HEK293 (cell line): ENCODE measurements around the gene ST3GAL5.

Experiments used
- CTCF ChIA-PET: fragments of 350-600 bp; formaldehyde crosslinking; extraction: SDS; loops from one replicate; lab custom pipeline; 2021; ENCODE audit warnings: antibody characterized with exemption; lab: Yijun Ruan, JAX
- POLR2A ChIA-PET: fragments of 300-600 bp; formaldehyde crosslinking; extraction: SDS; loops from one replicate; lab custom pipeline; 2020; ENCODE audit warnings: antibody characterized with exemption, inconsistent platforms; lab: Yijun Ruan, JAX
- H3K27ac ChIP-seq: fragments of 200-500 bp; sonication (Bioruptor generic); 2 replicates; pipeline ENCODE4 v1.5.1; 2014; ENCODE audit warnings: low read depth, low read length, control low read depth, inconsistent platforms; ENCODE audit errors: extremely low read depth
- H3K36me3 ChIP-seq, 2 experiments: fragments of 200-500 bp in 1 of 2; sonication (Bioruptor generic) in 1 of 2; 1 replicate in 1 of 2; 2 replicates in 1 of 2; pipeline ENCODE4 v1.5.1; 2014 to 2017; ENCODE audit warnings: inconsistent platforms in 2 of 2, low read length in 2 of 2; ENCODE audit not compliant: control insufficient read depth in 2 of 2, insufficient read depth in 1 of 2
- H3K4me1 ChIP-seq: fragments of 200-500 bp; sonication (Bioruptor generic); 2 replicates; pipeline ENCODE4 v1.5.1; 2014; ENCODE audit warnings: mild to moderate bottlenecking, low read length, inconsistent platforms; ENCODE audit not compliant: control insufficient read depth, insufficient read depth
- H3K4me3 ChIP-seq: 2 replicates; pipeline ENCODE4 v1.5.1; 2011; ENCODE audit warnings: low read depth, mild to moderate bottlenecking, control low read depth, low read length, moderate library complexity
- H3K9me3 ChIP-seq: fragments of 200-500 bp; sonication (Bioruptor generic); 2 replicates; pipeline ENCODE4 v1.5.1; 2014; ENCODE audit warnings: low read depth, low read length, inconsistent platforms; ENCODE audit not compliant: control insufficient read depth, insufficient read depth
- BCL11A ChIP-seq: fragments of 450-650 bp; formaldehyde crosslinking; IDR thresholded peaks from 2 replicates; pipeline ENCODE4 v1.5.1; 2016; ENCODE audit warnings: low read depth, missing biosample characterization, missing genetic modification characterization
- KLF17 ChIP-seq: fragments of 450-650 bp; formaldehyde crosslinking; IDR thresholded peaks from 2 replicates; pipeline ENCODE4 v1.5.1; 2016; ENCODE audit warnings: missing biosample characterization, missing genetic modification characterization
- SCRT1 ChIP-seq: fragments of 450-650 bp; formaldehyde crosslinking; IDR thresholded peaks from 2 replicates; pipeline ENCODE4 v1.5.1; 2016; ENCODE audit warnings: missing biosample characterization, missing genetic modification characterization, borderline replicate concordance
- ZNF10 ChIP-seq: fragments of 450-650 bp; formaldehyde crosslinking; IDR thresholded peaks from 2 replicates; pipeline ENCODE4 v1.5.1; 2017; ENCODE audit warnings: missing biosample characterization, missing genetic modification characterization
- ZNF121 ChIP-seq: fragments of 450-650 bp; formaldehyde crosslinking; IDR thresholded peaks from 2 replicates; pipeline ENCODE4 v1.5.1; 2016; ENCODE audit warnings: missing biosample characterization, missing genetic modification characterization
- ZNF2 ChIP-seq: fragments of 450-650 bp; formaldehyde crosslinking; IDR thresholded peaks from 2 replicates; pipeline ENCODE4 v1.5.1; 2016; ENCODE audit warnings: missing biosample characterization, missing genetic modification characterization
- ZNF335 ChIP-seq: fragments of 450-650 bp; formaldehyde crosslinking; conservative IDR thresholded peaks from 2 replicates; pipeline ENCODE4 v1.5.1; 2016; ENCODE audit warnings: missing biosample characterization, missing genetic modification characterization
- ZNF416 ChIP-seq: fragments of 450-650 bp; formaldehyde crosslinking; IDR thresholded peaks from 2 replicates; pipeline ENCODE4 v1.5.1; 2016; ENCODE audit warnings: missing biosample characterization, missing genetic modification characterization
- ZNF514 ChIP-seq: fragments of 450-650 bp; formaldehyde crosslinking; IDR thresholded peaks from 2 replicates; pipeline ENCODE4 v1.5.1; 2016; ENCODE audit warnings: missing biosample characterization, missing genetic modification characterization
- ZNF544 ChIP-seq: fragments of 450-650 bp; formaldehyde crosslinking; IDR thresholded peaks from 2 replicates; pipeline ENCODE4 v1.5.0; 2017; ENCODE audit warnings: missing biosample characterization, missing genetic modification characterization
- ZNF654 ChIP-seq: fragments of 450-650 bp; formaldehyde crosslinking; IDR thresholded peaks from 2 replicates; pipeline ENCODE4 v1.5.1; 2016; ENCODE audit warnings: low read depth, missing biosample characterization, missing genetic modification characterization
- ZNF701 ChIP-seq: fragments of 450-650 bp; formaldehyde crosslinking; IDR thresholded peaks from 2 replicates; pipeline ENCODE4 v1.5.1; 2016; ENCODE audit warnings: missing biosample characterization, missing genetic modification characterization
- ZNF76 ChIP-seq: fragments of 450-650 bp; formaldehyde crosslinking; IDR thresholded peaks from 2 replicates; pipeline ENCODE4; 2016; ENCODE audit warnings: low read depth, missing biosample characterization, missing genetic modification characterization, borderline replicate concordance
- TF ChIP-seq, protein P1 (sequence below): fragments of 450-650 bp; formaldehyde crosslinking; IDR thresholded peaks from 2 replicates; pipeline ENCODE4 v1.5.1; 2017; ENCODE audit warnings: missing biosample characterization, missing genetic modification characterization

ST3GAL5 gene

GRCh38 chr2:85813211-85813981 lies 75.4 kb downstream of the ST3GAL5 start:
- Histone ChIP-seq H3K4me3 (no peak overlapping the region), H3K27ac (no peak overlapping the region), H3K9me3 (no peaks in the 10 kb centered on the region), H3K36me3 (no peaks in the 10 kb centered on the region), H3K4me1 (no peaks in the 10 kb centered on the region)
- ChIA-PET CTCF (interaction anchor here (0.6 to 7.6 kb wide), 54 partner anchors 8 to 394 kb away, joined by 3 to 141 read pairs (median 4); partner anchors contain the start of gene ATOH8), POLR2A (interaction anchor here (1.0 to 1.5 kb wide), 2 partner anchors 11 to 77 kb away, joined by 3 read pairs; no protein-coding TSS in a partner anchor)
- no peak for TF ChIP-seq ZNF335 (tag by site-specific recombination)
- no peak for TF ChIP-seq ZNF416 (tag by site-specific recombination)
- no peak for TF ChIP-seq BCL11A (tag by site-specific recombination)
- TF ChIP-seq ZNF701 (tag by site-specific recombination): no peak
- TF ChIP-seq ZNF544: no peak
- no peak for TF ChIP-seq SCRT1 (tag by site-specific recombination)
- no peak for TF ChIP-seq ZNF76 (tag by site-specific recombination)
- TF ChIP-seq, protein P1, sequence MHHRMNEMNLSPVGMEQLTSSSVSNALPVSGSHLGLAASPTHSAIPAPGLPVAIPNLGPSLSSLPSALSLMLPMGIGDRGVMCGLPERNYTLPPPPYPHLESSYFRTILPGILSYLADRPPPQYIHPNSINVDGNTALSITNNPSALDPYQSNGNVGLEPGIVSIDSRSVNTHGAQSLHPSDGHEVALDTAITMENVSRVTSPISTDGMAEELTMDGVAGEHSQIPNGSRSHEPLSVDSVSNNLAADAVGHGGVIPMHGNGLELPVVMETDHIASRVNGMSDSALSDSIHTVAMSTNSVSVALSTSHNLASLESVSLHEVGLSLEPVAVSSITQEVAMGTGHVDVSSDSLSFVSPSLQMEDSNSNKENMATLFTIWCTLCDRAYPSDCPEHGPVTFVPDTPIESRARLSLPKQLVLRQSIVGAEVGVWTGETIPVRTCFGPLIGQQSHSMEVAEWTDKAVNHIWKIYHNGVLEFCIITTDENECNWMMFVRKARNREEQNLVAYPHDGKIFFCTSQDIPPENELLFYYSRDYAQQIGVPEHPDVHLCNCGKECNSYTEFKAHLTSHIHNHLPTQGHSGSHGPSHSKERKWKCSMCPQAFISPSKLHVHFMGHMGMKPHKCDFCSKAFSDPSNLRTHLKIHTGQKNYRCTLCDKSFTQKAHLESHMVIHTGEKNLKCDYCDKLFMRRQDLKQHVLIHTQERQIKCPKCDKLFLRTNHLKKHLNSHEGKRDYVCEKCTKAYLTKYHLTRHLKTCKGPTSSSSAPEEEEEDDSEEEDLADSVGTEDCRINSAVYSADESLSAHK (tag by site-specific recombination): no peak
- no peak for TF ChIP-seq ZNF121
- no peak for TF ChIP-seq ZNF2 (tag by site-specific recombination)

- Histone ChIP-seq H3K27ac (no peak overlapping the region), H3K4me3 (no peak overlapping the region), H3K4me1 (no peaks in the 10 kb centered on the region), H3K36me3 (no peaks in the 10 kb centered on the region), H3K9me3 (no peaks in the 10 kb centered on the region)
- ChIA-PET CTCF (interaction anchor here (0.7 to 7.6 kb wide), 16 partner anchors 8 to 283 kb away, joined by 3 to 141 read pairs (median 4); partner anchors contain the start of gene ATOH8), POLR2A (interaction anchor here (0.5 to 1.5 kb wide), 3 partner anchors 10 to 160 kb away, joined by 3 read pairs; no protein-coding TSS in a partner anchor)
- TF ChIP-seq KLF17 (tag by site-specific recombination) (no peak), ZNF335 (tag by site-specific recombination) (no peak), ZNF10 (tag by site-specific recombination) (no peak), ZNF514 (tag by site-specific recombination) (no peak), ZNF654 (tag by site-specific recombination) (no peak), ZNF2 (tag by site-specific recombination) (no peak)
Observed at GRCh38 chr2:85812094-85812735, 76.6 kb downstream of the ST3GAL5 start.
